GM12878 (cell line): ENCODE results near the gene PAIP2. TPM values are rescaled to one million over a fixed set of nuclear protein-coding genes. Genes with fewer than 3 reads are reported as not detected.

Source experiments
- ATAC-seq: fragments of 200-7000 bp; cut with Tn5 transposase; 3 replicates; pipeline ENCODE4 v1.9.1; 2020; ENCODE audit warnings: mild to moderate bottlenecking, moderate library complexity
- BruUV-seq: library from RNA; stranded (reverse); fragments of 400-500 nt; replicated peaks from 2 replicates; lab custom pipeline; 2021; lab: Mats Ljungman, UMichigan
- CTCF ChIA-PET: fragments of 300-600 bp; sonication (Branson Sonifier 250); formaldehyde crosslinking; extraction: SDS; loops from one replicate; lab custom pipeline; 2021; ENCODE audit warnings: inconsistent platforms; lab: Yijun Ruan, JAX
- POLR2A ChIA-PET: fragments of 350-600 bp; formaldehyde crosslinking; extraction: SDS; loops from one replicate; lab custom pipeline; 2021; ENCODE audit warnings: inconsistent platforms; lab: Charles Lee
- RAD21 ChIA-PET: fragments of 300-600 bp; sonication (Branson Sonifier 250); formaldehyde crosslinking; loops from one replicate; lab custom pipeline; 2023; ENCODE audit warnings: antibody characterized with exemption; ENCODE audit not compliant: unreplicated experiment; lab: Charles Lee
- SMC1A ChIA-PET: fragments of 300-600 bp; sonication (Branson Sonifier 250); formaldehyde crosslinking; loops from one replicate; lab custom pipeline; 2023; ENCODE audit not compliant: unreplicated experiment, uncharacterized antibody; lab: Charles Lee
- DNase-seq: peaks from one replicate; pipeline ENCODE4 v3.0.0-alpha.2; 2011; ENCODE audit warnings: low read depth, low spot score
- FAIRE-seq: peaks from 3 replicates; lab custom pipeline; 2011; peaks lifted over from hg19 to GRCh38; lab: Jason Lieb, UNC
- H2AFZ ChIP-seq: 2 replicates; pipeline ENCODE4 v1.6.0; 2011; ENCODE audit warnings: low read depth, low read length, control low read depth; ENCODE audit not compliant: control insufficient read depth
- H3K27ac ChIP-seq: 2 replicates; pipeline ENCODE4 v1.5.1; 2011; ENCODE audit warnings: control low read depth; ENCODE audit not compliant: control insufficient read depth, insufficient read depth
- H3K27me3 ChIP-seq, 2 experiments: replicated peaks in 1 of 2; 2 replicates each; pipeline versions ENCODE4 v1.6.0 to v1.6.1; 2011; ENCODE audit warnings: low read length in 1 of 2; ENCODE audit not compliant: control insufficient read depth in 2 of 2, insufficient read depth in 2 of 2
- H3K36me3 ChIP-seq, 2 experiments: 2 replicates each; pipeline ENCODE4 v1.5.1; 2011; ENCODE audit warnings: low read length in 1 of 2; ENCODE audit not compliant: control insufficient read depth in 2 of 2, insufficient read depth in 2 of 2
- H3K4me1 ChIP-seq: 2 replicates; pipeline ENCODE4 v1.6.1; 2011; ENCODE audit warnings: mild to moderate bottlenecking, low read length, moderate library complexity, mixed read lengths; ENCODE audit not compliant: control insufficient read depth, insufficient read depth
- H3K4me2 ChIP-seq: 2 replicates; pipeline ENCODE4 v1.6.0; 2011; ENCODE audit warnings: control low read depth; ENCODE audit not compliant: control insufficient read depth, insufficient read depth
- H3K4me3 ChIP-seq: fragments of 200-600 bp; sonication (generic); 2 replicates; pipeline ENCODE4 v1.5.1; 2016
- H3K79me2 ChIP-seq: 2 replicates; pipeline ENCODE4 v1.6.0; 2011; ENCODE audit warnings: low read length; ENCODE audit not compliant: control insufficient read depth, insufficient read depth
- H3K9ac ChIP-seq: 2 replicates; pipeline ENCODE4 v1.8.0; 2011; ENCODE audit warnings: low read length, control low read depth, mixed read lengths; ENCODE audit not compliant: control insufficient read depth, insufficient read depth
- H3K9me3 ChIP-seq: replicated peaks from 3 replicates; pipeline ENCODE4 v1.5.1; 2011; ENCODE audit warnings: mild to moderate bottlenecking, low read length; ENCODE audit not compliant: control insufficient read depth, insufficient read depth
- H4K20me1 ChIP-seq: 2 replicates; pipeline ENCODE4 v1.6.0; 2011; ENCODE audit not compliant: control insufficient read depth, insufficient read depth
- CBFB ChIP-seq: IDR thresholded peaks from 2 replicates; pipeline ENCODE4 v1.6.1; 2016; ENCODE audit warnings: antibody characterized with exemption, low read depth
- CEBPB ChIP-seq, 2 experiments: fragments of 150-350 bp in 1 of 2; IDR thresholded peaks; 2 replicates each; pipeline ENCODE4 v1.6.1; 2012 to 2014; ENCODE audit warnings: low read depth in 2 of 2, low read length in 2 of 2, borderline replicate concordance in 1 of 2, inconsistent platforms in 1 of 2
- ETV6 ChIP-seq, 2 experiments: fragments of 450-650 bp in 1 of 2; IDR thresholded peaks in 1 of 2; conservative IDR thresholded peaks in 1 of 2; 2 replicates each; pipeline ENCODE4 v1.6.1; 2014; ENCODE audit warnings: antibody characterized with exemption in 1 of 2, borderline replicate concordance in 1 of 2, low read depth in 1 of 2, mild to moderate bottlenecking in 1 of 2, moderate library complexity in 1 of 2
- NRF1 ChIP-seq: conservative IDR thresholded peaks from 2 replicates; pipeline ENCODE4 v1.6.1; 2011; ENCODE audit warnings: mild to moderate bottlenecking, low read depth, low read length, improper control_type of control experiment
- WGBS: methylation state at CpG from one replicate; pipeline ENCODE4 v1.1.6; 2016; ENCODE audit warnings: low lambda C conversion rate; ENCODE audit not compliant: insufficient replicate concordance, insufficient coverage; ENCODE audit errors: missing lambda C conversion rate; 5-methylcytosine and 5-hydroxymethylcytosine counted together
- in situ Hi-C: fragments of 300-500 bp; cut with MboI; formaldehyde crosslinking; loops from 9 replicates; pipeline ENCODE4 v1.14.3; 2018; ENCODE audit warnings: mixed read lengths
- intact Hi-C: fragments of 100-400 bp; cut with micrococcal nuclease; formaldehyde crosslinking; loops from one replicate; pipeline ENCODE4 v1.14.2; 2022; ENCODE audit not compliant: unreplicated experiment
- polyA plus RNA-seq, 11 experiments: library from polyadenylated mRNA; depleted of rRNA in 4 of 11; unstranded in 6 of 11; stranded (reverse) in 5 of 11; fragments of >200 nt; fragmentation: Nextera tagmentation in 4 of 11; fragmentation: Illumina TruSeq in 1 of 11; extraction: Ambion mirVana in 4 of 11; extraction: Trizol in 1 of 11; gene quantifications; 1 replicate in 1 of 11; 2 replicates in 10 of 11; pipeline versions ENCODE4 v1.2.1 to v1.2.3, GENCODE V29; 2011 to 2016; ENCODE audit warnings: inconsistent platforms in 2 of 11, missing spikeins in 2 of 11, low read depth in 1 of 11
- total RNA-seq, 4 experiments: library from RNA; depleted of rRNA in 3 of 4; stranded (reverse); fragments of >200 nt in 3 of 4; fragmentation: Illumina TruSeq in 1 of 4; extraction: Trizol in 1 of 4; gene quantifications; 2 replicates each; pipeline versions ENCODE4 v1.2.1 to v1.2.3, GENCODE V29; 2013 to 2021
- TF ChIP-seq, protein P1 (sequence below): fragments of 450-650 bp; IDR thresholded peaks from 2 replicates; pipeline ENCODE4 v1.6.1; 2018; ENCODE audit warnings: borderline replicate concordance, mild to moderate bottlenecking; ENCODE audit not compliant: partially characterized antibody
- TF ChIP-seq, protein P2 (sequence below): fragments of 450-650 bp; IDR thresholded peaks from 2 replicates; pipeline ENCODE4 v1.6.1; 2017; ENCODE audit warnings: mild to moderate bottlenecking
- TF ChIP-seq, protein P3 (sequence below): IDR thresholded peaks from 2 replicates; pipeline ENCODE4 v1.6.1; 2012; ENCODE audit warnings: low read depth, low read length, improper control_type of control experiment

The PAIP2 gene
- total and polyA plus RNA-seq, 10 of the 15 experiments (the other 5 are each of a cell fraction or from before 2014, with no cell fraction given), result 49.9 to 154 (median 102) TPM

DNA sequence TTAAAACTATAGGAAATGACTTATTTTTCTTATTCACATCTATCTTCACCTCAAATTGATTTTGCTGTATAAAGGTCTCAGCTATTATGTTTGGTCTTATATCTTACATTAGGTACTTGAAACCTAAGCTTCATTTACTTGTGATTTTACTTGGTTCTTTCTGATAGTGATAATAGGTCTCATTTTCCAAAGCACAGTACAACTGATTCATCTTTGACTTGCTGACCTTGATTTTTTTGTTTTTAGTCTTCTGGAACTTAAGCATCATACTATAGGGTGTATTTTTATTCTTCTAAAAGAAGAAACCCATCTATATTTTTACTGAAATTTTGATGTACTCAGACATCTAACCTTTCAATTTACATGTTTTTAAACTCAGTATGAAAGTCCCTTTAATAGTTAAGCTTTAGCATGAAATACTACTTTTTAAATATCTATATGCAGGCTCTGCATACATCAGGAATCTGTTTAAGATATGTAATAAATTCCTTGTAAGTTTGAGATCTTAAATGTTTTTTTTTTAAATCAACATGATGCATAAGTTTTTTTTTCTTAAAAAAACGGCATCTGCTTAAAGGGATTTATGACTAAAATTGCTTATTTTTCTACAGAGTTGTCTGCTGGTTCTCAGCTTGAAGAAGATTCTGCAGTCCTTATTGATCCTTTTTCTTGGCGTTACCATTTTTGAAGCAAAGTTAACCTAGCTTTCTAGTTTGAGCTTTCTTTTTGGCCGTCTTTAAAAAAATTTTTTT lies 34.9 kb upstream of the PAIP2 start:
- no peak overlapping the region for H3K27ac ChIP-seq
- peaks cover 6% of the 10 kb centered on the region; the same call in 1 of the 2 replicates for H4K20me1 ChIP-seq
- DNase-seq, result no peak
- CTCF ChIA-PET, result interaction anchor here (0.6 to 5.4 kb wide), 5 partner anchors 10 to 306 kb away, joined by 3 to 31 read pairs (median 4); no protein-coding TSS in a partner anchor
- peaks cover 20% of the 10 kb centered on the region for H3K4me1 ChIP-seq
- RAD21 ChIA-PET, result interaction anchor here (0.6 to 1.6 kb wide), 8 partner anchors 9 to 84 kb away, joined by 3 to 5 read pairs (median 4); no protein-coding TSS in a partner anchor
- 52% methylated on average over 3 of the region's 3 CpGs for WGBS
- no peak overlapping the region for H2AFZ ChIP-seq
- no peaks in the 10 kb centered on the region for H3K27me3 ChIP-seq
- no peak overlapping the region for H3K4me3 ChIP-seq
- SMC1A ChIA-PET, result interaction anchor here (0.9 to 8.0 kb wide), 8 partner anchors 11 to 84 kb away, joined by 3 to 67 read pairs (median 3); partner anchors contain the start of gene MATR3
- TF ChIP-seq NRF1, result no peak
- TF ChIP-seq, protein P1, sequence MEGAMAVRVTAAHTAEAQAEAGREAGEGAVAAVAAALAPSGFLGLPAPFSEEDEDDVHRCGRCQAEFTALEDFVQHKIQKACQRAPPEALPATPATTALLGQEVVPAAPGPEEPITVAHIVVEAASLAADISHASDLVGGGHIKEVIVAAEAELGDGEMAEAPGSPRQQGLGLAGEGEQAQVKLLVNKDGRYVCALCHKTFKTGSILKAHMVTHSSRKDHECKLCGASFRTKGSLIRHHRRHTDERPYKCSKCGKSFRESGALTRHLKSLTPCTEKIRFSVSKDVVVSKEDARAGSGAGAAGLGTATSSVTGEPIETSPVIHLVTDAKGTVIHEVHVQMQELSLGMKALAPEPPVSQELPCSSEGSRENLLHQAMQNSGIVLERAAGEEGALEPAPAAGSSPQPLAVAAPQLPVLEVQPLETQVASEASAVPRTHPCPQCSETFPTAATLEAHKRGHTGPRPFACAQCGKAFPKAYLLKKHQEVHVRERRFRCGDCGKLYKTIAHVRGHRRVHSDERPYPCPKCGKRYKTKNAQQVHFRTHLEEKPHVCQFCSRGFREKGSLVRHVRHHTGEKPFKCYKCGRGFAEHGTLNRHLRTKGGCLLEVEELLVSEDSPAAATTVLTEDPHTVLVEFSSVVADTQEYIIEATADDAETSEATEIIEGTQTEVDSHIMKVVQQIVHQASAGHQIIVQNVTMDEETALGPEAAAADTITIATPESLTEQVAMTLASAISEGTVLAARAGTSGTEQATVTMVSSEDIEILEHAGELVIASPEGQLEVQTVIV, result no peak
- TF ChIP-seq, protein P2, sequence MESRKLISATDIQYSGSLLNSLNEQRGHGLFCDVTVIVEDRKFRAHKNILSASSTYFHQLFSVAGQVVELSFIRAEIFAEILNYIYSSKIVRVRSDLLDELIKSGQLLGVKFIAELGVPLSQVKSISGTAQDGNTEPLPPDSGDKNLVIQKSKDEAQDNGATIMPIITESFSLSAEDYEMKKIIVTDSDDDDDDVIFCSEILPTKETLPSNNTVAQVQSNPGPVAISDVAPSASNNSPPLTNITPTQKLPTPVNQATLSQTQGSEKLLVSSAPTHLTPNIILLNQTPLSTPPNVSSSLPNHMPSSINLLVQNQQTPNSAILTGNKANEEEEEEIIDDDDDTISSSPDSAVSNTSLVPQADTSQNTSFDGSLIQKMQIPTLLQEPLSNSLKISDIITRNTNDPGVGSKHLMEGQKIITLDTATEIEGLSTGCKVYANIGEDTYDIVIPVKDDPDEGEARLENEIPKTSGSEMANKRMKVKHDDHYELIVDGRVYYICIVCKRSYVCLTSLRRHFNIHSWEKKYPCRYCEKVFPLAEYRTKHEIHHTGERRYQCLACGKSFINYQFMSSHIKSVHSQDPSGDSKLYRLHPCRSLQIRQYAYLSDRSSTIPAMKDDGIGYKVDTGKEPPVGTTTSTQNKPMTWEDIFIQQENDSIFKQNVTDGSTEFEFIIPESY, result no peak
- TF ChIP-seq CEBPB (IDR thresholded peaks at IDR 0.05; ENCODE audit: borderline replicate concordance in 1 of 2, low read depth in 2 of 2, low read length in 2 of 2), result no peak
- TF ChIP-seq, protein P3, sequence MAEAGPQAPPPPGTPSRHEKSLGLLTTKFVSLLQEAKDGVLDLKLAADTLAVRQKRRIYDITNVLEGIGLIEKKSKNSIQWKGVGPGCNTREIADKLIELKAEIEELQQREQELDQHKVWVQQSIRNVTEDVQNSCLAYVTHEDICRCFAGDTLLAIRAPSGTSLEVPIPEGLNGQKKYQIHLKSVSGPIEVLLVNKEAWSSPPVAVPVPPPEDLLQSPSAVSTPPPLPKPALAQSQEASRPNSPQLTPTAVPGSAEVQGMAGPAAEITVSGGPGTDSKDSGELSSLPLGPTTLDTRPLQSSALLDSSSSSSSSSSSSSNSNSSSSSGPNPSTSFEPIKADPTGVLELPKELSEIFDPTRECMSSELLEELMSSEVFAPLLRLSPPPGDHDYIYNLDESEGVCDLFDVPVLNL, result no peak
- TF ChIP-seq ETV6 (conservative IDR thresholded peaks at IDR 0.05 in 1 of 2, IDR thresholded peaks at IDR 0.05 in 1 of 2; ENCODE audit: borderline replicate concordance in 1 of 2, low read depth in 1 of 2), result no peak
- no peak for TF ChIP-seq CBFB
- H3K4me2 ChIP-seq, result no peak overlapping the region
- H3K9ac ChIP-seq, result no peak overlapping the region
- intact Hi-C loops (no loop called here), in situ Hi-C loops (no loop called here)
- no peaks in the 10 kb centered on the region for H3K36me3 ChIP-seq
- peak; percentile 13 for FAIRE-seq
- no peak for ATAC-seq
- H3K9me3 ChIP-seq, result no peaks in the 10 kb centered on the region
- POLR2A ChIA-PET, result interaction anchor here (0.8 to 3.5 kb wide), 3 partner anchors 13 to 24 kb away, joined by 3 to 21 read pairs (median 3); partner anchors contain the start of gene MATR3
- peaks cover 99% of the 10 kb centered on the region for H3K79me2 ChIP-seq
- no TSS peak for BruUV-seq
